T-helper 1 cell treated with Interleukin-12 subunit alpha and Interleukin-12 subunit beta and Interleukin-4 antibody, amounts not matched to agents 30 ng/mL and 1 ng/mL, for 36 hours (primary cell): ENCODE data around the gene CCDC33. TPM values are rescaled to one million over a fixed set of nuclear protein-coding genes. Genes with fewer than 3 reads are reported as not detected.
"Not testable (repeated sequence)": the region's sequence is repeated elsewhere in the genome, so short reads cannot be mapped to it uniquely, and the experiment has no call there.

Source experiments
- intact Hi-C: fragments of 100-400 bp; cut with micrococcal nuclease; formaldehyde crosslinking; loops from one replicate; pipeline ENCODE4 v1.15.1; 2024
- total RNA-seq: library from RNA; stranded (reverse); gene quantifications from 2 replicates; pipeline ENCODE4 v1.2.3, GENCODE V29; 2022

The CCDC33 gene
- total RNA-seq, 1 donor from 2014 or later = not detected

GRCh38 chr15:74357514-74357913 is 121.4 kb downstream of the CCDC33 start:
- intact Hi-C loops = not testable (repeated sequence)

- intact Hi-C loops = not testable (repeated sequence)
Observed at GRCh38 chr15:74359376-74359775, 123.2 kb downstream of the CCDC33 start.

GRCh38 chr15:74360855-74361254 is 124.7 kb downstream of the CCDC33 start:
- intact Hi-C loops = not testable (repeated sequence)

GRCh38 chr15:74362482-74362881 is 126.4 kb downstream of the CCDC33 start:
- intact Hi-C loops = no loop called here

DNA sequence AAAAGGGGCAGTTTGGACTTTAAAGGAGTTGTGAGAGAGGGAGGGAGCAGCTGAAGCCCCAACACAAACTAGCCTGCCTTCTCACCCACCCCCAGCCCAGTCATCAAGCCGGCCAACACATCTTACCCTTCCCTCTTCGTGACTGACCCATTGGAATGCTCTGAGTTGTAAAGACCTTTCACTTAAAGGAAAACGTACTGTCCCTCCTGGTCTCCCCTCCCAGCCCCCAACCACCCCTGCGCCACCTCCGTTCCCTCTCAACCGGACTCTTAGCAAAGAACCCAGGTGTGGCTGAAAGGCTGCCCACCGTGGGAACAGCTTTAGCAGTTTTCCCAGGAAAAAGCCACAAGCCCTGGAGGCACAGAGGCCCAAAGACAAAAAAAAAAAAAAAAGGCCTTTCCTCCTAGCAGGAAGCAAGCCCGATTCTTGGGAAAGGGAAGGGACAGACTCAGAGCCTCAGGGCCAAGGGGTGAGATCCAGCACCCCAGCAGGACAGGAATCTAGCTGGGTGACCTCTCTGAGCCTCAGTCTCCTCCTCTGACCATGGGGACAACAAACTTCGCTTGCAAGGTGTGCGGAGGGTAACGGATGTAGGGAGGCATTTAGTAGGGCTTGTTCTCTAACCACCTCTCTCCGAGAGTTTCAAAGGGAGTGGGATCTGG is 128.9 kb downstream of the CCDC33 start:
- intact Hi-C loops = no loop called here

DNA sequence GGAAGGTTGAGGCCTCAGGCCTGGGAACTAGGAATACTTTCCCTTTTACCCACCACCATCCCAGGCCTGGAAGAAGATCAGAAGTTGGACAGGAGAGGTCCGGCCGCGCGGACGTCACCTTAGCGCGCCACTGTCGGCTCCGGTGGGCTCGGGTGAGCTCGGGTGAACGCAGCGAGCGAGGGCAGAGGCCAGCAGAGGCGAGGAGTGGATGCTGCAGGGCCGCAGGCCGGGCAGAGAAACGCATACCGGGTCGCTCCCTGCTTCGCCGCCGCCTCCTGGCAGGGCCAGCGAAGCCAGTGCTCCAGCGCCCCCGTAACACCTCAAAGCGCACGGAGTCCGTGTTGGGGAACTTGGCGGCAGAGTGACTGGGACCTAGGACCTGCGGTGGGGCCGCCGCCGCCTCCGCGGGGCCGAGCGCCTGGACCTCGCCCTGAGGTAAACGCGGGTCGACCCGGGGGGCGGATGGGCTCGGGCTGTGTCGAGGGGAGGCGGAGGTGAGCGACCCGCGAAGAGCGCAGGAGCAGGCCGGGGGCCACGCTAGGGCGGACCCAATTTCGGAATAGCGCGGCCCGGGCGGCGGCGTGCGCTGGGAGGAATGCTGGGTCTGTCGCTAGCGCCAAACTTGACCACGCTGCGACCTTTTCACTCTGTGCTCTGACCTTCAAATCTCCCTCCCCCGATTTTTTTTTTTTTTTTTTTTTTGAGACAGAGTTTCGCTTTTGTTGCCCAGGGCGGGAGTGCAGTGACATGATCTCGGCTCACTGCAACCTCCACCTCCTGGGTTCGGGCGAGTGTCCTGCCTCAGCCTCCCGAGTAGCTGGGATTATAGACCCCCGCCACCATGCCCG is 129.7 kb downstream of the CCDC33 start:
- intact Hi-C loops = no loop called here

- intact Hi-C loops = no loop called here
Observed at GRCh38 chr15:74367296-74367854, 131.2 kb downstream of the CCDC33 start, which contains the start of gene CYP11A1. Gene CYP11A1 (minus strand): TSS chr15:74367646. CDS start chr15:74367585, 61 bp downstream.

GRCh38 chr15:74368121-74368520 is 132.0 kb downstream of the CCDC33 start:
- intact Hi-C loops = no loop called here

DNA sequence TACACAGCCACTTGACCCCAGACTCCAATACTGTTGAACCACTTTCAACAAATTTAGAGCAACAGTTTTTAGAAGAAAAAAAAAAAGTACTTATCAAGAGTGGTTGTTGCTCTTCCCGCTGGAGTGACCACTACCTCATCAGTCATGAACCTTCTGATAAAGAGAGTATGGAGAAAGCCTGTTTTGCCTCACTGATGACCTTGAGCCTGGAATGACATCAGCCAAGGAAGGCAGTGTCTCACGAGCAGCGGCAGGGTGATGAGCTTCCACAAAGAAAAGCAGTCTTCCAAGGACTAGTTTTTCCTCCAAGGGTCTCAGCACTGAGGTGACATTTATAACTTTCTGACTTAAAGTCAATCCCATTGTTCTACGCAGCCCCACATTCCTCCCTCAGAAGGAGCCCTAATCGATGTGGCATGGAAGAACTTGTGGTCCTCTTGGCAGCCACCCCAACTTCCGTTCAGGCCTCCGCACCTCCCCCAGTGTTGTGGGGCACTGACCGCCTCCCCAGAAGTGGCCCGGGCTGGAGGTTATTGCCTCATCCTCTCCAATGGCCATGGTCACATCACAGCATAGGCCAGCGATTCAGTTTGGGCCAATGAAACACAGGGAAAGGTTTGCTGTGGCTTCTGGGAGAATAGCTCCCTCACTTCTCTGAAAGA is 133.1 kb downstream of the CCDC33 start:
- intact Hi-C loops = no loop called here

DNA sequence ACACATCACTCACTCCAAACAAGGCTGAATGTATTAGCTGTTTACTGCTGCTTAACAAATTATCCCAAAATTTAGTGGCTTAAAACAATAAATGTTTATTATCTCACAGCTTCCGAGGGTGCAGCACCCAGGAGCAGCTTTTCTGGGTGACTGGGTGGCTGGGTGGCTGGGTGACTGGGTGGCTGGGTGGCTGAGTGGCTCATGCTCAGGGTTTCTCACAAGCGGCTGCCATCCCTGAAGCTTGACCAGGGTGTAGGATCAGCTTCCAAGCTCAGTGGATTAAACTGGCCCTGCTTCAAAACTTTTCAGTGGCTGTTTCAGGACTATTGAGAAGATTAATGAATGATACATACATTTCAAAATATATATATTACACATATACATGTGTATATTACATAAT is 133.6 kb downstream of the CCDC33 start:
- intact Hi-C loops = loop anchor here (5.0 kb wide), 1 partner anchor 328 kb away; the partner anchor contains the start of gene EDC3

- intact Hi-C loops = loop anchor here (5.0 kb wide), 1 partner anchor 327 kb away; the partner anchor contains the start of gene EDC3
Observed at GRCh38 chr15:74370471-74370870, 134.3 kb downstream of the CCDC33 start.

- intact Hi-C loops = loop anchor here (1.0 to 5.0 kb wide), 3 partner anchors 225 to 324 kb away; partner anchors contain the start of gene EDC3
Observed at GRCh38 chr15:74373056-74373650, 137.0 kb downstream of the CCDC33 start.

DNA sequence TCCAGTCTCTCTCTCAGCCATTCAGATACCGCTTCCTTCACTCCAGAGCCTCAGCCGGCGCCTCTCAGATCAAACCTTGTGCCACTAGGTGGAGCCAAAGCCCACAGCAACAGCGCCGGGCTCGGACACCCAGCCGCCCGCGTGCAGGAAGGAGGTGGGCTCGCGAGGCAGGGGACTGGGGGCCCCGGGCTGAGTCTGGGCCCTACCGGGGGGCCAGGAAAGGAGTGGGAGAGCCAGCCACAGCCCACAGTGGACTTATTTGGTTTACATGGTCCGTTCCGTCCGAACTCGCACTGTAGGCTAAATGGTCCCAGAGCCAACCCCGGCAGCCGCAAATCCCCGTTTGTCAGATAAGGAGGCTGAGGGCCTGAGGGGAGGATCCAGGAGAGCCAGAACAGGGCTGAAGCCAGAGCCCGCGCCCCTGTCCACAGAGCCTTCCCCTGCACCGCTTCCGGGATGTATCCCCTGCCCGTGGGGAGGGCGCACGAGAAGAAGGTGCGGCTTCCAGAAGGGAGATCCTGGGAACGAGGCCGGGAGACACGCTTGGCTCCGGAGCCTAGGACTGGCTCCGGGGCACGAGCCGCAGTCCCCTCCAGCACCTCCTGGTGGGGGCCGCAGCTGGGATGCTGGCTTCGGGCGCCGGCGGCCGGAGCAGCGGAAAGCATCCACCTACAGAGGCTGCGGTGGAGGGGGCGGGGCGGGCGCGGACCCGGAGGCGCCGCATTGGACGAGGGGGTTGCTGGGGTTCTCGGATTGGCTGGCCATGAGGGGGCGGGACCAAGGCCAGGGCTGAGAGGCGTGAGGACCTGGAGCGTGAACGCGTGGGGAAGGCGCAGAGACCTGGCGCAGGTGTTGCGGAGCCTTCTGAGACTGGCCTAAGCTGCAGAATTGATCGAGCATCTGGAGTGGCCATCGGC is 137.9 kb downstream of the CCDC33 start:
- intact Hi-C loops = loop anchor here (1.0 to 5.0 kb wide), 9 partner anchors 87 to 1079 kb away; partner anchors contain the start of genes ARID3B, EDC3 and UBL7

DNA sequence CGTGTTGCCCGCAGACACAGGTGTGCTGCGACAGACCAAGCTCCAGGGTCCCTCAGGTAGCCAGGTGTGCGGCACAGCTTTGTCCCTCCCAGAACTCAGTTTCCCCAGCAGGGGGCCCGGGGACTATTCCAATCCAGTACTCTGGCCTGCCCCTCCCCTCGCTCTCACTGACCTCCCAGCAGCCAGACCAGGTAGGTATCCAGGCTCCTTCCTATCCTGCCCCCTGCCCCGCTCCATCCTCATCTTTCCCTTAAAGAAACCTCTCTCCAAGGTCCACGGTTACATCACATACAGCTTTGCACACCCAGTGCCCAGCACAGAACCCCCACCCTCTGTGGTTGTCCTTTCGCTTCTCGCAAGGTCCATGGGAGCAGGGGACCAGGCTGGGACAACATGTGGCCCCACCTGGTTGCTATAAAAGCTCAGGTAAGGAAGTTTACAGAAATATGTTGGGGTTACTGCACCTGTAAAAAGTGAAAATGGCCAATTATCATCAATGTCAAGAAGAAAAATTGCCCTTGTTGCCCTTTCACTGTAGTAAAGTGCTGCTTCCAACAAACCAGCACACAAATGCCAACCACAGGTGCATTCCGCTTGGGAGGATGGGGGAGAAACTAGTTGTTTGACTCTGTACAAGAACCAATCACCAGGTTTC is 138.6 kb downstream of the CCDC33 start:
- intact Hi-C loops = loop anchor here (1.0 to 5.0 kb wide), 11 partner anchors 9 to 1078 kb away; partner anchors contain the start of genes ARID3B, EDC3 and UBL7

- intact Hi-C loops = loop anchor here (1.0 to 2.0 kb wide), 6 partner anchors 8 to 1078 kb away; no protein-coding TSS in a partner anchor
Observed at GRCh38 chr15:74375303-74375693, 139.2 kb downstream of the CCDC33 start.

DNA sequence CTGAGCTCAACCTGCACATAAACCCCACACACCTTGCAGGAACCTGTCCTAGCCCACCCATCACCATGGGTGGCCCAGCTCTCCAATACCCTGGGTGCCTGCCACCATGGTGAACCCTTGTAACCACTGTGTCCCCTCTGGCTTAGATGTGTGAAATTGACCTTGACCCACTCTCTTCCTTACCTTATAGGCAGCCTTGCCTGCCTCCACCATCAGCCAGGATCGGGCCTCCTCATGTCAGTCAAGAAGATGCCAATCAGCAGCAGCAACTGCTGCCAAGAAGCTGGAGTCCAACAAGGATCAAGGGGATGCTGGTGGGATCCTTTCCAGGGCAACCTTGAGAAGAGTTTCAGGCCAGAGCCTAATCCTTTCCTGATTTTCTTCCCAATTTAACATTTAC is 140.1 kb downstream of the CCDC33 start:
- intact Hi-C loops = no loop called here

GRCh38 chr15:74376825-74377581 is 140.9 kb downstream of the CCDC33 start:
- intact Hi-C loops = no loop called here
